IPS-11a (cell line): ENCODE data around the gene MOB3A.

Source experiments
- H3K4me3 ChIP-seq: one replicate; pipeline ENCODE4 v1.5.1; 2013; ENCODE audit warnings: low read depth, low read length, control low read depth

Gene MOB3A

GRCh38 chr19:2047449-2048103 is 48.5 kb downstream of the MOB3A start:
- no peak overlapping the region for H3K4me3 ChIP-seq

- no peak overlapping the region for H3K4me3 ChIP-seq
Measured at GRCh38 chr19:2047076-2047448, 49.1 kb downstream of the MOB3A start.

- H3K4me3 ChIP-seq: no peak overlapping the region
Measured at GRCh38 chr19:2046046-2046907, 49.8 kb downstream of the MOB3A start.

DNA sequence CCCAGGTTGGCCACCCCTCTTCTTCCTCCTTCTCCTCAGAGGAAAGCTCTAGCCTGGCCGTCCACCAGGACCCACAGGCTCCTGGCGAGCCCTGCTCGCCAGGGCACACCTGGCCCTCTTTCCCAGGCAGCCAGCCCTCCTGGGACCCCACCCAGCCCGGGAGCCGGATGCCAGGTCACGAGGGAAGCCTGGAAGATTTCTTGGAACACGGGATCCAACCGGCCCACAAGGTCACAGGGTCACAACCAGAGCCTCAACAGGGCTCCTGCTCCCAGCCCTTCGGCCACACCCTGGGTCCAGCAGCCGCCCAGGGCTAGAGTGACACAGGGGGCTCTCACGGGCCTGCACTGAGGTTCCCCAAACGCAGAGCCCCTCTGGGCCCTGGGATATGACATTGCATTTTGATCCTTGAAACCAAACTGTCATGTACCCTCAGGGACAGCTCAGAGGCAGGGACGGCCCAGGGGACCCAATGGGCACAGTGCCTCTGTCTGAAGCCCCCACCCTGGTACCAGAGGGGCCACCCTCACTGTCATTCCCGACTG is 50.6 kb downstream of the MOB3A start:
- no peak overlapping the region for H3K4me3 ChIP-seq

DNA sequence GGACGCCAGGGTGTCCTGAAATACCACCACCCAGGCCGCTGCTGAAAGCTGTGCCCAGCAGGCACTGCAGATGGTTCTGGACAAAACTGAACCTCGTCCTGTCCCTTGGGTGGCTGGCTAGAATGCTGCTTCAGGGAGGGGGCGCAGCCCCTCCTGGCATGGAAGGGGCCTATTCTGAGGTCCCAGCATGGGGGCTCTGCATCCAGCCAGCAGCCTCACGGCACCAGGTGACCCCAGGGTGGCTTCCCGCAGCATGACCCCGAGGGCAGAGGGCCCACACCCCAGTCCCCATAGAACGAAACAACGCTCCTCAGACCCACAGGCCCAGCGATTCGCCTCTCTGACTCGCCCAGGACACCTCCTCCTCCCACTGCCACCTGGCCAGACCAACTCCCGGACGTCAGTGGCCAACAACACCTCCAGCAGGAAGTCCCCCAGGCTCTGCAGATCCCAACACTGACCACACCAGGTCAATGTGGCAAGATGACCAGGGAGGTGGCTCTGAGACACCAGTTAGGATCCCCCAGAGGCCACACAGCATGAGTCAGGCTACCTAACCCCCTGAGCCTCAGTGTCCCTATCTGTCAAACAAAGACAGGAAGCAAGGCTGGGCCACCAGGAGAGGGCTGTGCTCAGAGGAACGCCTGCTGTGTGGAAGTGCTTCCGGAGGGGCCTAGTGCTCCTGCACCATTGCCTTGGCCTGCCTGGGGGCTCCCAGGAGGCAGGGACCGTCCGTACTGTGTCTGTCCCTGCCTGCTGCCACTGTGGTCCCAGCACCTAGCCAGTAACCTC is 51.2 kb downstream of the MOB3A start:
- no peak overlapping the region for H3K4me3 ChIP-seq

DNA sequence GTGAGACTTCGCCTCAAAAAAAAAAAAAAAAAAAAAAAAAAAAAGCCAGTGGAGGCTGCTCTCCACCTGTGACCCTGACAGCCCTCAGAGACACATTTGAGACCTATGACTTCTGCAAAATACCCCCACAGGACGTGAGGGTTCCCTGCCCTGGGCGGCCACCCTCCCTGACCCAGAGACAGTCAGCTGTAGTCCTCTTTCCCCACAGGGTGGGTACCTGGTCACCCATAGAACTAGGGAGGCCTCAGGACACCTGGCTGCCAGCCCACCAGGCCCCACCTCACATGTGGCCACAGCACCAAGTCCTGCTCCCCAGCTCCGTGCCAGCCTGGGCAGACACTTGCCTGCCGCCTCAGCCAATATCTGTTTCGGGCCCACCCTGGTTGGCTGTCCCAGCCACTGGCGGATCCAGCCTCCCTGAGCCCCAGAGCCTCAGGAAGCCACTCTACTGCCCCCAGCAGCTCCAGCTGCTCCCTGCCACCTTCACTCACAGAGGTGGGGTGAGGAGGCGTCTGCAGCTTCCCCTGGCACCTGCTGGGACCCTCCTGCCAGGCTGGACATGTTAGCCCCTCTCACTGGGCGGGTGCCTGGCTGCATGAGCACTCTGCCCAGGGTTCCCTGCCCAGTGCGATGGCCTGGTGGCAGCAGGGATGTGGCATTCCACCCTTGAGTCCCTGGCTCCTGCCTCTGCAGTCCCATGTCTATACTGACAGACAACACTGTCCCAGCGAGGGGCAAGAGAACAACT is 52.0 kb downstream of the MOB3A start:
- H3K4me3 ChIP-seq: no peak overlapping the region

DNA sequence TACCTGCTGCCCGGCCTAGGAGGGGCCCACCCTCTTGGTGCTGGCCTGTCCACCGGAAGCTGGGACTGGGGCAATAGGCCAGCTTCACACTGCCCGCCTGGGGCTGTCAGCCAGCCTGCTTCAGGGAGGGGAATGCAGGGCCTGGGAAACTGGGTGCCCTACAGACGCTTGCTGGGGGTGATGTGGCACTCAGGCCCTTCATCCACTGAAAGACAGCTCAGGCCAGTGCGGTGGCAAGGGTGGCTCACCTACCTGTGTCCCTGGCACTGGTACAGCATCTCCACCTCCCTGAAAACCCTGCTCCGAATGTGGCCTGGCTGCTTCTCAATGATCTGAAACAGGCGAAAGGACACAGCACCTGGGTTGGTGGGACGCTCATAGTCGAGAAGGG is 52.9 kb downstream of the MOB3A start:
- no peak overlapping the region for H3K4me3 ChIP-seq

- H3K4me3 ChIP-seq: no peak overlapping the region
Measured at GRCh38 chr19:2042485-2043250, 53.5 kb downstream of the MOB3A start.

GRCh38 chr19:2041683-2042484 is 54.2 kb downstream of the MOB3A start:
- H3K4me3 ChIP-seq: no peak overlapping the region

- no peak overlapping the region for H3K4me3 ChIP-seq
Measured at GRCh38 chr19:2041433-2041682, 54.8 kb downstream of the MOB3A start.

- H3K4me3 ChIP-seq: no peak overlapping the region
Measured at GRCh38 chr19:2040647-2041432, 55.3 kb downstream of the MOB3A start.

- no peak overlapping the region for H3K4me3 ChIP-seq
Measured at GRCh38 chr19:2039959-2040646, 56.0 kb downstream of the MOB3A start.

DNA sequence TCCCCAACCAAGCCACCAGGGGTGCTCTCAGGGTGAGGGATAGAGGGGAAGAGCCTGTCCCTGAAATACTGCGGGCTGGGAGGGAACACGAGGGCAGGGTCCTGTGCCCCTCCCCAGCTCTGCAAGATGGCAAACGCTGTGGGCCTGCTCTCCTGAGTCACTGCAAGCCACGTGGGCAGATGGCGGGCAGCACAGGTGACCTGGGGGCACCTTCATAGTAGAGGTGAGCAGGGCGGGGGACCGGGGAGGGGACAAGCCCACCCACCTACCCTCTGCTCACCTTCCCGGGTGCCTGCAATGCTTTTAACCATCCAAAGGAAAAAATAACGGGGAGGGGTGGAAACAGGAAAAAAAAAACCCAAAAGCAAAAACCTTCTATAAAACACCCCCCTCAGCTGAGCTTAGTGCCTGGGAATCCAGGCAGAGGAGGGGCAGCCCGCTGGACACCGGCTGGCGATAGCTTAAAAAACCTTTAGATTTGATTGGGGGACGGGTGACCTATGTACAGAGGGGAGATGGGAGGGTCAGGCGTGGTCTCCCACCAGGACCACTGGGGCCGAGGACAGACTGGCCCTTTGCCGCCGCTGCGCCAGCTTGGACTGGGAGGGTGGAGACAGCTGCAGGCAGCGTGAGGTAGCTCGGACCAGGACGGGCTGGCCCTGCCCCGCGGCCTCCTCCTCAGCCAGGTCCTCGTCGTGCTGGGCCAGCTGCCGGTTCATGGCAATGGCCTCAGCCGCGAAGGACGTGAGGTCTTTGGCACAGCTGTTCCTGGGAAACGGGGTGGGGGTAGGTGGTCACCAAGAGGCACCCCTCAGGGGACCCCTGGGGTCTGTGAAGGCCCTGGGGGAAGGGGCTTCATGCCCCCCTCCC is 56.8 kb downstream of the MOB3A start:
- H3K4me3 ChIP-seq: no peak overlapping the region

- no peak overlapping the region for H3K4me3 ChIP-seq
Measured at GRCh38 chr19:2038284-2039088, 57.6 kb downstream of the MOB3A start.

GRCh38 chr19:2037651-2038255 is 58.4 kb downstream of the MOB3A start:
- H3K4me3 ChIP-seq: no peak overlapping the region

DNA sequence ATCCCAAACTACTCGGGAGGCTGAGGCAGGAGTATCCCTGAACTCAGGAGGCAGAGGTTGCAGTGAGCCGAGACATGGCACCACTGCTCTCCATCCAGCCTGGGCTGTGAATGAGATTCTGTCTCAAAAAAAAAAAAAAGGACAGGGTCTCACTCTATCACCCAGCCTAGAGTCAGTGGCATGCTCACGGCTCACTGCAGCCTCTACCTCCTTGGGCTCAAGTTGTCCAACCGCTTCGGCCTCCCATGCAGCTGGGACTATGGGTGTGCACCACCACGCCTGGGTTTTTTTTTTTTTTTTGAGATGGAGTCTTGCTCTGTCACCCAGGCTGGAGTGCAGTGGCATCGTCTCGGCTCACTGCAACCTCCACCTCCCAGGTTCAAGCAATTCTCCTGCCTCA is 59.7 kb downstream of the MOB3A start:
- H3K4me3 ChIP-seq: no peak overlapping the region
